GM19438 (cell line): ENCODE data around the gene VARS2.
"Not testable (repeated sequence)": the region's sequence is repeated elsewhere in the genome, so short reads cannot be mapped to it uniquely, and the experiment has no call there.

ENCODE experiments used
- ATAC-seq: cut with Tn5 transposase; IDR thresholded peaks from one replicate; pipeline ENCODE4 v1.9.1; 2021; ENCODE audit warnings: low read depth; ENCODE audit not compliant: unreplicated experiment

The VARS2 gene

GRCh38 chr6:30895343-30895742 is 18.7 kb upstream of the VARS2 start:
- ATAC-seq = no peak

GRCh38 chr6:30896541-30896940 is 17.5 kb upstream of the VARS2 start:
- ATAC-seq = no peak

- ATAC-seq = no peak
These were observed 16.2 kb upstream of the VARS2 start for GRCh38 chr6:30897882-30898281.

- ATAC-seq = no peak
These were observed 15.2 kb upstream of the VARS2 start for GRCh38 chr6:30898750-30899360.

GRCh38 chr6:30900863-30901417 is 13.1 kb upstream of the VARS2 start:
- ATAC-seq = no peak

- no peak for ATAC-seq
These were observed 12.6 kb upstream of the VARS2 start for GRCh38 chr6:30901436-30901835.

- ATAC-seq = not testable (repeated sequence)
These were observed 11.8 kb upstream of the VARS2 start for GRCh38 chr6:30902196-30902595.

- no peak for ATAC-seq
These were observed 11.3 kb upstream of the VARS2 start for GRCh38 chr6:30902709-30903108.

- no peak for ATAC-seq
These were observed 10.8 kb upstream of the VARS2 start for GRCh38 chr6:30903236-30903635.

GRCh38 chr6:30907290-30907757 is 6.7 kb upstream of the VARS2 start:
- ATAC-seq = not testable (repeated sequence)

GRCh38 chr6:30907758-30908591 is 6.1 kb upstream of the VARS2 start, which contains the start of gene GTF2H4:
Gene GTF2H4, plus strand, starts transcription at chr6:30908207.
- peak; percentile 91 for ATAC-seq

- no peak for ATAC-seq
These were observed 5.3 kb upstream of the VARS2 start for GRCh38 chr6:30908700-30909099.

GRCh38 chr6:30910473-30910872 is 3.6 kb upstream of the VARS2 start:
- not testable (repeated sequence) for ATAC-seq

GRCh38 chr6:30912746-30913520 is 1.1 kb upstream of the VARS2 start:
- ATAC-seq = no peak

- no peak for ATAC-seq
These were observed 340 bp upstream of the VARS2 start for GRCh38 chr6:30913721-30914075.

- ATAC-seq = no peak
These were observed 984 bp downstream of the VARS2 start for GRCh38 chr6:30914854-30915590.

GRCh38 chr6:30915591-30915946 is 1.5 kb downstream of the VARS2 start:
- no peak for ATAC-seq

GRCh38 chr6:30917041-30917440 is 3.0 kb downstream of the VARS2 start:
- no peak for ATAC-seq

GRCh38 chr6:30917487-30917886 is 3.4 kb downstream of the VARS2 start:
- ATAC-seq = no peak

- no peak for ATAC-seq
These were observed 4.6 kb downstream of the VARS2 start for GRCh38 chr6:30918670-30919069.
